ENCODE results near the gene STAC.

STAC gene

DNA sequence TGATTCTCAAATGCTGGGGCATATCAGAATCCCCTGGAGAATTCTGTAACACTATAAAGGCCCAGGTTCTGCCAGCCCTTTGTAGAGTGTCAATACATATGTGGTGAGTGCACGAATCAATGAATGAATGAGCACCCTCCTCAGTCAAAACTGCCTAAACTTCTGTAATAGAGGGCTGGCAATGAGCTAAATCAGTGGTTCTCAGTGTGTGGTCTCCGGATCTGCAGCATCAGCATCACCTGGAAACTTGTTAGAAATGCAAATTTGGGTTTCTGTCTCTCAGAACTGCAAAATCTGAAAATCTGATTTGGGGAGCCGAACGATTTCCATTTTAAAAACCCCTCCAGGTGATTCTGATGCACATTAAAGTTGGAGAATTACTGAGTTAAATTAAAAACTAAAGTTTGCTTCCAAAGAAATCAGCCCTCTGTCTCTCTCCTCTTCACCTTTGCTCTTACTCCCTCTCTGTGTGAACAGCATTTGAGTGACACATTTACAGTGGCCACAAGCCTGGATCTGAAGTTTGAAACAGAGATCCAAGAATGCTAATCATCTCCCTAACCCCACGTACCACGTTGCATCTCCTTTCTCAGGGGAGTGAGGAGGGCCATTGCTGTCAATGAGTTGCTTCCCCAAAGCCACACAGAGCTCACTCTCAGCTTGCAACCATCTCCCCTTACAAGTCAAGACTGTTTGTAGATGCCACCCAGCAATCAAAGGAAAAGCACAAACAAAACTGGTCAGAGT is 109.5 kb downstream of the STAC start:
- TF ChIP-seq POLR2AphosphoS5 (IDR thresholded peaks at IDR 0.05; ENCODE audit: low read depth, low read length) (no peak), FOXP2 (optimal IDR thresholded peaks at IDR 0.05; ENCODE audit: borderline replicate concordance, extremely low read depth, extremely low read length, insufficient read depth) (no peak), SIN3A (IDR thresholded peaks at IDR 0.05; ENCODE audit: borderline replicate concordance, insufficient read depth, low read length) (no peak), TAF1 (IDR thresholded peaks at IDR 0.05; ENCODE audit: borderline replicate concordance, insufficient read depth, low read length) (no peak)
- TF ChIP-seq, protein P1, sequence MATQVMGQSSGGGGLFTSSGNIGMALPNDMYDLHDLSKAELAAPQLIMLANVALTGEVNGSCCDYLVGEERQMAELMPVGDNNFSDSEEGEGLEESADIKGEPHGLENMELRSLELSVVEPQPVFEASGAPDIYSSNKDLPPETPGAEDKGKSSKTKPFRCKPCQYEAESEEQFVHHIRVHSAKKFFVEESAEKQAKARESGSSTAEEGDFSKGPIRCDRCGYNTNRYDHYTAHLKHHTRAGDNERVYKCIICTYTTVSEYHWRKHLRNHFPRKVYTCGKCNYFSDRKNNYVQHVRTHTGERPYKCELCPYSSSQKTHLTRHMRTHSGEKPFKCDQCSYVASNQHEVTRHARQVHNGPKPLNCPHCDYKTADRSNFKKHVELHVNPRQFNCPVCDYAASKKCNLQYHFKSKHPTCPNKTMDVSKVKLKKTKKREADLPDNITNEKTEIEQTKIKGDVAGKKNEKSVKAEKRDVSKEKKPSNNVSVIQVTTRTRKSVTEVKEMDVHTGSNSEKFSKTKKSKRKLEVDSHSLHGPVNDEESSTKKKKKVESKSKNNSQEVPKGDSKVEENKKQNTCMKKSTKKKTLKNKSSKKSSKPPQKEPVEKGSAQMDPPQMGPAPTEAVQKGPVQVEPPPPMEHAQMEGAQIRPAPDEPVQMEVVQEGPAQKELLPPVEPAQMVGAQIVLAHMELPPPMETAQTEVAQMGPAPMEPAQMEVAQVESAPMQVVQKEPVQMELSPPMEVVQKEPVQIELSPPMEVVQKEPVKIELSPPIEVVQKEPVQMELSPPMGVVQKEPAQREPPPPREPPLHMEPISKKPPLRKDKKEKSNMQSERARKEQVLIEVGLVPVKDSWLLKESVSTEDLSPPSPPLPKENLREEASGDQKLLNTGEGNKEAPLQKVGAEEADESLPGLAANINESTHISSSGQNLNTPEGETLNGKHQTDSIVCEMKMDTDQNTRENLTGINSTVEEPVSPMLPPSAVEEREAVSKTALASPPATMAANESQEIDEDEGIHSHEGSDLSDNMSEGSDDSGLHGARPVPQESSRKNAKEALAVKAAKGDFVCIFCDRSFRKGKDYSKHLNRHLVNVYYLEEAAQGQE (IDR thresholded peaks at IDR 0.05; ENCODE audit: insufficient read depth in 1 of 2, low read depth in 2 of 2, low read length in 2 of 2), result no peak

DNA sequence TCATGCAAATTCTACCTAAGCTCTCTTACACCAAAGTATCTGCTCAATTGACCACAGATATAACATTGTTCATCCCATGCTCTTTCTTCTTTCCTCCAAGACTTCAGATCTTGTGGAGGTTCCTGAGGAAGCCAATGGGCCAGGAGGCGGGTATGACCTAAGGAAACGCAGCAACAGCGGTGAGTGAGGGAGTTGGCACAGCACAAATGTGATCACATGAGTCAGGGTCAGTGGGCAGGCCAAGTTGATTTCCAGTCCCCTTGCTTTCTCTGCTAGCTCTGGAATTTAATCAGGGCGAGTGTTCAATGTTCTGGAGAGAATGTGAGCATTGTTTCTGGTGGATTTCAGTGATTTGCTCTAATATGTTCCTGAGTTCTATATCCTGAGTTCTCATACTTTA is 112.7 kb downstream of the STAC start:
- TF ChIP-seq TAF1 (IDR thresholded peaks at IDR 0.05; ENCODE audit: borderline replicate concordance, insufficient read depth, low read length), result no peak
- no peak for TF ChIP-seq FOXP2 (optimal IDR thresholded peaks at IDR 0.05; ENCODE audit: borderline replicate concordance, extremely low read depth, extremely low read length, insufficient read depth)
- no peak for TF ChIP-seq POLR2AphosphoS5 (IDR thresholded peaks at IDR 0.05; ENCODE audit: low read depth, low read length)
- TF ChIP-seq, protein P1 (IDR thresholded peaks at IDR 0.05; ENCODE audit: insufficient read depth in 1 of 2, low read depth in 2 of 2, low read length in 2 of 2), result no peak
- no peak for TF ChIP-seq SIN3A (IDR thresholded peaks at IDR 0.05; ENCODE audit: borderline replicate concordance, insufficient read depth, low read length)

DNA sequence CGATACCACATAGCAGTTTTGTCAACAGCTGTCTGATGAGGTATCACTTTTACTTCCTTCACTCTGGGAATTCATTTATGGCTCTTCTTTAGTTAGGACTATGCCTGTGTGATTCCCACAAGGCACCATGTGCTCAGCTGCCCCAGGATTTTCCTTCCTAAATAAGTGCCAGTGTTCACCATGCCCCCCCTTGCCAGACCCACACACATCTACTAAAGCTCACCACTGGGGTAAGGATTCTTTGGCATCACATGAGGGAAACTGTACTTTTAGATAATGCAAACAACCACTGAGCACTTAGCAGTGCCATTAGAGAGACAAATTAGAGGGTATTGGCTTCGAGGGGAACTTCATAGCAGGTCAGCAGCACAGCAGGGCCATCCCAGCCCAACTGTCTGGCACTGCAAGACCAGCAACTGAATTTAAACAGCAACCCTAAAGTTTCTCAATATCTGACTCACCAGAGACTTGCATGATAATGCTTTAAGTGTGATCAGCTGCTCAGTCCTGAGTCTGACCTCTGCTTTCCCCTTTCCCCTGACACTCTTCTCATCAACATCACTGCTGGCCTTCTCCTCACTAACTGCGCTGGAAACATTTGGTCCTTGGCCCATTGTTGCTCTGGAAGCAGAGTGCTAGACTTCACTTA is 114.3 kb downstream of the STAC start:
- TF ChIP-seq, protein P1 (IDR thresholded peaks at IDR 0.05; ENCODE audit: insufficient read depth in 1 of 2, low read depth in 2 of 2, low read length in 2 of 2), result no peak
- TF ChIP-seq FOXP2 (optimal IDR thresholded peaks at IDR 0.05; ENCODE audit: borderline replicate concordance, extremely low read depth, extremely low read length, insufficient read depth) (no peak), TAF1 (IDR thresholded peaks at IDR 0.05; ENCODE audit: borderline replicate concordance, insufficient read depth, low read length) (no peak), POLR2AphosphoS5 (IDR thresholded peaks at IDR 0.05; ENCODE audit: low read depth, low read length) (no peak), SIN3A (IDR thresholded peaks at IDR 0.05; ENCODE audit: borderline replicate concordance, insufficient read depth, low read length) (no peak)

DNA sequence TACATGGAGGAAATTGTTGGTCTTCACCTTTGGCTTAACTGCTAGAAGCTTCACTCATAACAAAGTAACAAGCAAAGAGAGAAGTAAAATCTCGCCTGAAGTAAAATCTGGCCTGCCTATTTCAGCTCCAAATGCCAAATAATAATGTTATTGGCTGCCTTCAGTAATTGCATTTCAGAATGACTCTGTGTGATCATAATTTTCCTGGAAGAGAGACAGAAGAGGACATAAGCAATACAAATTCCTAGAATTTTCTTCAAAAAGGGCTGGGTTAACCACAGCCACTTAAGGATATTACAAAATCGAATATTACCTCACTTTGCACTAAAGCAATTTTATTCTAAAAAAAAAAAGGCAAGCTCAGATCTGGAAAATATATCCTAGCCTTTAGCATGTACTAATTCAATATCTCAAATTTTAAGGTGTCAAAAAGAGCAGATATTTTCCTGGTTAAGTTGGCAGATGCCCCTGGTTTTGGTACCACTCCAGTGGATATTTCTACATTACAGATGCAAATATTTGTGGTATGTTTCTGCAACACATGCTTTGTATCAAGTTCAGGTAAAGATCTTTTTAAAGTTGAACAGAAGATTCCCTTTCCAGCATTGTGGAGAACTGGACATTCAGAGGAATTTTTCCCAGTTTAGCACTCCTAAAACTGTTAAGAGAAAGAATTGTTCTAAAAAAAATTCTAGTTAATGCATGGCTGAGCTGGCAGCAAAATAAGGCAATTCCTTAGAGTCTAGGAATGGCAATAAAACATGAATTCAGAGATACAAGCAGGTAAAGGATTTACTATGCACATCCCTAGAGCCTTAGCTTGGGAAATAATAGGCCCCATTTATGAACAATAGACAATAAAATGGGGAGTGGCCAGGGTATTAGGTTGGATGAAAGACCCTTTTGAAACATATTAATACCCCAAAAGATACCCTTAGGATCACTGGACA is 116.7 kb downstream of the STAC start:
- TF ChIP-seq SIN3A (IDR thresholded peaks at IDR 0.05; ENCODE audit: borderline replicate concordance, insufficient read depth, low read length), result no peak
- TF ChIP-seq, protein P1 (IDR thresholded peaks at IDR 0.05; ENCODE audit: insufficient read depth in 1 of 2, low read depth in 2 of 2, low read length in 2 of 2), result no peak
- no peak for TF ChIP-seq TAF1 (IDR thresholded peaks at IDR 0.05; ENCODE audit: borderline replicate concordance, insufficient read depth, low read length)
- no peak for TF ChIP-seq FOXP2 (optimal IDR thresholded peaks at IDR 0.05; ENCODE audit: borderline replicate concordance, extremely low read depth, extremely low read length, insufficient read depth)
- no peak for TF ChIP-seq POLR2AphosphoS5 (IDR thresholded peaks at IDR 0.05; ENCODE audit: low read depth, low read length)
